Measurements from ENCODE around the gene NRP2. TPM values are rescaled to one million over a fixed set of nuclear protein-coding genes. Genes with fewer than 3 reads are reported as not detected.

The NRP2 gene
- total RNA-seq, 1 donor from 2014 or later: 31.8 TPM

GRCh38 chr2:205715831-205716525, 33.7 kb downstream of the NRP2 start:
- Histone ChIP-seq H3K36me3 (ENCODE audit: control insufficient read depth in 3 of 3, insufficient read depth in 3 of 3, low read length in 3 of 3) (no peaks in the 10 kb centered on the region), H3K4me3 (ENCODE audit: low read length in 3 of 3) (no peak overlapping the region), H3K9me3 (ENCODE audit: control insufficient read depth in 3 of 3, low read length in 3 of 3) (no peaks in the 10 kb centered on the region), H3K27me3 (ENCODE audit: control insufficient read depth in 3 of 3, insufficient read depth in 3 of 3, low read length in 3 of 3) (peaks cover 0 to 4% (median 3%) of the 10 kb centered on the region in 3 donors), H3K9ac (ENCODE audit: low read depth in 1 of 3, low read length in 3 of 3) (no peak overlapping the region), H3K4me1 (ENCODE audit: control insufficient read depth in 3 of 3, insufficient read depth in 3 of 3, low read length in 3 of 3) (peaks cover 0 to 6% (median 0%) of the 10 kb centered on the region in 3 donors), H3K27ac (ENCODE audit: low read depth, low read length) (no peak overlapping the region)

- H3K27ac ChIP-seq (ENCODE audit: low read depth, low read length): no peak overlapping the region
- H3K4me1 ChIP-seq (ENCODE audit: control insufficient read depth in 3 of 3, insufficient read depth in 3 of 3, low read length in 3 of 3): peaks cover 0 to 6% (median 0%) of the 10 kb centered on the region in 3 donors
- H3K27me3 ChIP-seq (ENCODE audit: control insufficient read depth in 3 of 3, insufficient read depth in 3 of 3, low read length in 3 of 3): peaks cover 0 to 4% (median 3%) of the 10 kb centered on the region in 3 donors
These were observed 35.0 kb downstream of the NRP2 start for GRCh38 chr2:205717175-205717846.

GRCh38 chr2:205717999-205718398, 35.7 kb downstream of the NRP2 start:
- Histone ChIP-seq H3K4me3 (ENCODE audit: low read length in 3 of 3) (no peak overlapping the region), H3K9me3 (ENCODE audit: control insufficient read depth in 3 of 3, low read length in 3 of 3) (no peaks in the 10 kb centered on the region), H3K4me1 (ENCODE audit: control insufficient read depth in 3 of 3, insufficient read depth in 3 of 3, low read length in 3 of 3) (peaks cover 0 to 6% (median 0%) of the 10 kb centered on the region in 3 donors), H3K36me3 (ENCODE audit: control insufficient read depth in 3 of 3, insufficient read depth in 3 of 3, low read length in 3 of 3) (peaks cover 0 to 2% (median 0%) of the 10 kb centered on the region in 3 donors), H3K27me3 (ENCODE audit: control insufficient read depth in 3 of 3, insufficient read depth in 3 of 3, low read length in 3 of 3) (peaks cover 0 to 4% (median 3%) of the 10 kb centered on the region in 3 donors), H3K27ac (ENCODE audit: low read depth, low read length) (no peak overlapping the region), H3K9ac (ENCODE audit: low read depth in 1 of 3, low read length in 3 of 3) (no peak overlapping the region)

More at GRCh38 chr2:205717175-205717846, 35.0 kb downstream of the NRP2 start:
- no peaks in the 10 kb centered on the region for H3K9me3 ChIP-seq (ENCODE audit: control insufficient read depth in 3 of 3, low read length in 3 of 3)
- no peak overlapping the region for H3K4me3 ChIP-seq (ENCODE audit: low read length in 3 of 3)
- no peaks in the 10 kb centered on the region for H3K36me3 ChIP-seq (ENCODE audit: control insufficient read depth in 3 of 3, insufficient read depth in 3 of 3, low read length in 3 of 3)
- H3K9ac ChIP-seq (ENCODE audit: low read depth in 1 of 3, low read length in 3 of 3): no peak overlapping the region

GRCh38 chr2:205719847-205720246, 37.5 kb downstream of the NRP2 start:
- Histone ChIP-seq H3K36me3 (ENCODE audit: control insufficient read depth in 3 of 3, insufficient read depth in 3 of 3, low read length in 3 of 3) (peaks cover 0 to 2% (median 0%) of the 10 kb centered on the region in 3 donors), H3K9ac (ENCODE audit: low read depth in 1 of 3, low read length in 3 of 3) (no peak overlapping the region), H3K9me3 (ENCODE audit: control insufficient read depth in 3 of 3, low read length in 3 of 3) (no peaks in the 10 kb centered on the region), H3K27me3 (ENCODE audit: control insufficient read depth in 3 of 3, insufficient read depth in 3 of 3, low read length in 3 of 3) (peaks cover 0 to 4% (median 3%) of the 10 kb centered on the region in 3 donors), H3K27ac (ENCODE audit: low read depth, low read length) (no peak overlapping the region), H3K4me3 (ENCODE audit: low read length in 3 of 3) (no peak overlapping the region), H3K4me1 (ENCODE audit: control insufficient read depth in 3 of 3, insufficient read depth in 3 of 3, low read length in 3 of 3) (peaks cover 0 to 4% (median 0%) of the 10 kb centered on the region in 3 donors)

- H3K27me3 ChIP-seq (ENCODE audit: control insufficient read depth in 3 of 3, insufficient read depth in 3 of 3, low read length in 3 of 3): peaks cover 0 to 4% (median 3%) of the 10 kb centered on the region in 3 donors
- no peaks in the 10 kb centered on the region for H3K4me1 ChIP-seq (ENCODE audit: control insufficient read depth in 3 of 3, insufficient read depth in 3 of 3, low read length in 3 of 3)
- H3K9me3 ChIP-seq (ENCODE audit: control insufficient read depth in 3 of 3, low read length in 3 of 3): no peaks in the 10 kb centered on the region
- H3K27ac ChIP-seq (ENCODE audit: low read depth, low read length): no peak overlapping the region
- no peak overlapping the region for H3K9ac ChIP-seq (ENCODE audit: low read depth in 1 of 3, low read length in 3 of 3)
- H3K4me3 ChIP-seq (ENCODE audit: low read length in 3 of 3): no peak overlapping the region
- peaks cover 0 to 5% (median 3%) of the 10 kb centered on the region in 3 donors for H3K36me3 ChIP-seq (ENCODE audit: control insufficient read depth in 3 of 3, insufficient read depth in 3 of 3, low read length in 3 of 3)
These were observed 38.2 kb downstream of the NRP2 start for GRCh38 chr2:205720451-205720902.

- Histone ChIP-seq H3K4me1 (ENCODE audit: control insufficient read depth in 3 of 3, insufficient read depth in 3 of 3, low read length in 3 of 3) (no peaks in the 10 kb centered on the region), H3K9ac (ENCODE audit: low read depth in 1 of 3, low read length in 3 of 3) (no peak overlapping the region), H3K4me3 (ENCODE audit: low read length in 3 of 3) (no peak overlapping the region), H3K27me3 (ENCODE audit: control insufficient read depth in 3 of 3, insufficient read depth in 3 of 3, low read length in 3 of 3) (peaks cover 0 to 4% (median 3%) of the 10 kb centered on the region in 3 donors), H3K27ac (ENCODE audit: low read depth, low read length) (no peak overlapping the region), H3K9me3 (ENCODE audit: control insufficient read depth in 3 of 3, low read length in 3 of 3) (no peaks in the 10 kb centered on the region), H3K36me3 (ENCODE audit: control insufficient read depth in 3 of 3, insufficient read depth in 3 of 3, low read length in 3 of 3) (peaks cover 0 to 5% (median 3%) of the 10 kb centered on the region in 3 donors)
These were observed 38.8 kb downstream of the NRP2 start for GRCh38 chr2:205721057-205721449.

GRCh38 chr2:205722283-205722918, 40.1 kb downstream of the NRP2 start:
- Histone ChIP-seq H3K36me3 (ENCODE audit: control insufficient read depth in 3 of 3, insufficient read depth in 3 of 3, low read length in 3 of 3) (peaks cover 0 to 5% (median 3%) of the 10 kb centered on the region in 3 donors), H3K4me1 (ENCODE audit: control insufficient read depth in 3 of 3, insufficient read depth in 3 of 3, low read length in 3 of 3) (no peaks in the 10 kb centered on the region), H3K4me3 (ENCODE audit: low read length in 3 of 3) (no peak overlapping the region), H3K9me3 (ENCODE audit: control insufficient read depth in 3 of 3, low read length in 3 of 3) (no peaks in the 10 kb centered on the region), H3K27ac (ENCODE audit: low read depth, low read length) (no peak overlapping the region), H3K9ac (ENCODE audit: low read depth in 1 of 3, low read length in 3 of 3) (no peak overlapping the region), H3K27me3 (ENCODE audit: control insufficient read depth in 3 of 3, insufficient read depth in 3 of 3, low read length in 3 of 3) (peaks cover 0 to 4% (median 3%) of the 10 kb centered on the region in 3 donors)

- Histone ChIP-seq H3K4me1 (ENCODE audit: control insufficient read depth in 3 of 3, insufficient read depth in 3 of 3, low read length in 3 of 3) (no peaks in the 10 kb centered on the region), H3K4me3 (ENCODE audit: low read length in 3 of 3) (no peak overlapping the region), H3K36me3 (ENCODE audit: control insufficient read depth in 3 of 3, insufficient read depth in 3 of 3, low read length in 3 of 3) (peaks cover 0 to 8% (median 5%) of the 10 kb centered on the region in 3 donors), H3K9me3 (ENCODE audit: control insufficient read depth in 3 of 3, low read length in 3 of 3) (no peaks in the 10 kb centered on the region), H3K27ac (ENCODE audit: low read depth, low read length) (no peak overlapping the region), H3K27me3 (ENCODE audit: control insufficient read depth in 3 of 3, insufficient read depth in 3 of 3, low read length in 3 of 3) (peaks cover 0 to 4% (median 0%) of the 10 kb centered on the region in 3 donors), H3K9ac (ENCODE audit: low read depth in 1 of 3, low read length in 3 of 3) (no peak overlapping the region)
These were observed 40.9 kb downstream of the NRP2 start for GRCh38 chr2:205723179-205723578.

GRCh38 chr2:205725059-205725458, 42.8 kb downstream of the NRP2 start:
- H3K4me1 ChIP-seq (ENCODE audit: control insufficient read depth in 3 of 3, insufficient read depth in 3 of 3, low read length in 3 of 3): no peaks in the 10 kb centered on the region
- H3K9ac ChIP-seq (ENCODE audit: low read depth in 1 of 3, low read length in 3 of 3): no peak overlapping the region
- H3K9me3 ChIP-seq (ENCODE audit: control insufficient read depth in 3 of 3, low read length in 3 of 3): no peaks in the 10 kb centered on the region
- H3K27me3 ChIP-seq (ENCODE audit: control insufficient read depth in 3 of 3, insufficient read depth in 3 of 3, low read length in 3 of 3): peaks cover 0 to 4% (median 0%) of the 10 kb centered on the region in 3 donors
- H3K36me3 ChIP-seq (ENCODE audit: control insufficient read depth in 3 of 3, insufficient read depth in 3 of 3, low read length in 3 of 3): peaks cover 0 to 8% (median 5%) of the 10 kb centered on the region in 3 donors
- H3K27ac ChIP-seq (ENCODE audit: low read depth, low read length): no peak overlapping the region
- no peak overlapping the region for H3K4me3 ChIP-seq (ENCODE audit: low read length in 3 of 3)
